Measurements from ENCODE around the gene FUT2. TPM values are rescaled to one million over a fixed set of nuclear protein-coding genes. Genes with fewer than 3 reads are reported as not detected.

FUT2 gene
- total RNA-seq, 2 experiments from 2014 or later, result not detected

GRCh38 chr19:48670699-48671445 is 24.9 kb upstream of the FUT2 start:
- no peak overlapping the region for H3K4me3 Mint-ChIP-seq
- no peak for TF ChIP-seq CTCF (IDR thresholded peaks at IDR 0.05)
- ChIA-PET CTCF (no interaction called here), POLR2A (no interaction called here)
- DNase-seq (no peak), ATAC-seq (no peak)
- peaks cover 2% of the 10 kb centered on the region for H3K36me3 Mint-ChIP-seq (ENCODE audit: low read depth)
- no peak overlapping the region for H3K27ac Mint-ChIP-seq
- intact Hi-C loops (cut with micrococcal nuclease), result no loop called here
- H3K4me1 Mint-ChIP-seq (ENCODE audit: low read depth), result peaks cover 3% of the 10 kb centered on the region
- peaks cover 4% of the 10 kb centered on the region for H3K9me3 Mint-ChIP-seq
- no peaks in the 10 kb centered on the region for H3K27me3 Mint-ChIP-seq

- POLR2A ChIA-PET, result no interaction called here
- DNase-seq, result no peak
- CTCF ChIA-PET, result no interaction called here
Observed at GRCh38 chr19:48671446-48671995, 24.2 kb upstream of the FUT2 start.

GRCh38 chr19:48672994-48673393 is 22.8 kb upstream of the FUT2 start, which contains the start of gene NTN5:
Gene NTN5, minus strand, starts transcription at chr19:48673017. Its CDS starts 2,031 bp downstream, at chr19:48670986.
- DNase-seq (no peak), ATAC-seq (no peak)
- TF ChIP-seq CTCF (IDR thresholded peaks at IDR 0.05), result no peak
- ChIA-PET CTCF (no interaction called here), POLR2A (interaction anchor here (1.4 kb wide), 1 partner anchor 23 kb away, joined by 3 read pairs; the partner anchor contains the start of gene FUT2)
- peaks cover 2% of the 10 kb centered on the region for H3K36me3 Mint-ChIP-seq (ENCODE audit: low read depth)
- no peaks in the 10 kb centered on the region for H3K27me3 Mint-ChIP-seq
- intact Hi-C loops (cut with micrococcal nuclease), result no loop called here
- H3K4me3 Mint-ChIP-seq, result no peak within 1 kb of the TSS
- H3K4me1 Mint-ChIP-seq (ENCODE audit: low read depth), result peaks cover 3% of the 10 kb centered on the region
- H3K27ac Mint-ChIP-seq, result no peak within 1 kb of the TSS
- peaks cover 4% of the 10 kb centered on the region for H3K9me3 Mint-ChIP-seq

More at GRCh38 chr19:48671446-48671995, 24.2 kb upstream of the FUT2 start:
- TF ChIP-seq CTCF (IDR thresholded peaks at IDR 0.05), result no peak
- Mint-ChIP-seq H3K4me1 (ENCODE audit: low read depth) (peaks cover 3% of the 10 kb centered on the region), H3K4me3 (no peak overlapping the region), H3K9me3 (peaks cover 4% of the 10 kb centered on the region), H3K27ac (no peak overlapping the region), H3K27me3 (no peaks in the 10 kb centered on the region), H3K36me3 (ENCODE audit: low read depth) (peaks cover 2% of the 10 kb centered on the region)
- intact Hi-C loops (cut with micrococcal nuclease), result no loop called here
- no peak for ATAC-seq

GRCh38 chr19:48673436-48674100 is 22.2 kb upstream of the FUT2 start:
- H3K27me3 Mint-ChIP-seq, result no peaks in the 10 kb centered on the region
- DNase-seq, result no peak
- intact Hi-C loops (cut with micrococcal nuclease), result no loop called here
- peaks cover 4% of the 10 kb centered on the region for H3K9me3 Mint-ChIP-seq
- no peak for TF ChIP-seq CTCF (IDR thresholded peaks at IDR 0.05)
- no peak overlapping the region for H3K4me3 Mint-ChIP-seq
- POLR2A ChIA-PET, result interaction anchor here (1.4 kb wide), 1 partner anchor 22 kb away, joined by 3 read pairs; the partner anchor contains the start of gene FUT2
- no peak for ATAC-seq
- H3K4me1 Mint-ChIP-seq (ENCODE audit: low read depth), result peaks cover 3% of the 10 kb centered on the region
- CTCF ChIA-PET, result interaction anchor here (1.3 to 3.1 kb wide), 4 partner anchors 27 to 71 kb away, joined by 5 to 18 read pairs (median 16); partner anchors contain the start of genes CA11 and RASIP1
- no peak overlapping the region for H3K27ac Mint-ChIP-seq
- H3K36me3 Mint-ChIP-seq (ENCODE audit: low read depth), result peaks cover 2% of the 10 kb centered on the region
